Stomach (tissue), 9 donors: ENCODE measurements around the gene GUCD1. TPM values are rescaled to one million over a fixed set of nuclear protein-coding genes. Genes with fewer than 3 reads are reported as not detected.
"Not testable (repeated sequence)": the region's sequence is repeated elsewhere in the genome, so short reads cannot be mapped to it uniquely, and the experiment has no call there.

Source experiments
- DNase-seq, 2 donors: peaks; one replicate each; pipeline versions ENCODE4 v3.0.0 to v3.0.0-alpha.2; 2013 to 2019
- H3K27ac ChIP-seq, 5 donors: fragments of 200-600 bp in 4 of 5; sonication (generic) in 4 of 5; one replicate each; pipeline ENCODE4 v1.5.1; 2013 to 2019; ENCODE audit warnings: mild to moderate bottlenecking in 1 of 5, moderate library complexity in 1 of 5
- H3K27me3 ChIP-seq, 3 donors: fragments of 200-600 bp; sonication (generic); one replicate each; pipeline ENCODE4 v1.5.1; 2017 to 2019; ENCODE audit warnings: mixed run types in 1 of 3
- H3K36me3 ChIP-seq, 4 donors: fragments of 200-600 bp; sonication (generic); 1 replicate in 3 of 4; 2 replicates in 1 of 4; pipeline ENCODE4 v1.5.1; 2016 to 2019
- H3K4me1 ChIP-seq, 4 donors: fragments of 200-600 bp; sonication (generic); one replicate each; pipeline ENCODE4 v1.5.1; 2016 to 2019
- H3K4me3 ChIP-seq, 4 donors: fragments of 200-600 bp; sonication (generic) in 3 of 4; one replicate each; pipeline ENCODE4 v1.5.1; 2016 to 2019; ENCODE audit warnings: mild to moderate bottlenecking in 1 of 4
- H3K9me3 ChIP-seq, 4 donors: fragments of 200-600 bp; sonication (generic); one replicate each; pipeline ENCODE4 v1.5.1; 2016 to 2019
- CTCF ChIP-seq, 7 experiments: fragments of 450-650 bp in 4 of 7; fragments of 200-600 bp in 3 of 7; sonication (generic) in 3 of 7; IDR thresholded peaks; one replicate each; pipeline ENCODE4 v1.5.1; 2016 to 2019; ENCODE audit warnings: antibody characterized with exemption in 7 of 7, control low read depth in 2 of 7, mild to moderate bottlenecking in 1 of 7
- EP300 ChIP-seq: sonication (generic); formaldehyde crosslinking; IDR thresholded peaks from one replicate; pipeline ENCODE4 v1.6.1; 2017; ENCODE audit warnings: antibody characterized with exemption
- POLR2A ChIP-seq, 4 donors: fragments of 450-650 bp; IDR thresholded peaks; one replicate each; pipeline ENCODE4 v1.6.1; 2016; ENCODE audit warnings: antibody characterized with exemption in 4 of 4, control low read depth in 2 of 4, mild to moderate bottlenecking in 1 of 4, moderate library complexity in 1 of 4
- POLR2AphosphoS5 ChIP-seq, 3 donors: sonication (generic); formaldehyde crosslinking; IDR thresholded peaks; one replicate each; pipeline ENCODE4 v1.6.1; 2016; ENCODE audit warnings: antibody characterized with exemption in 3 of 3
- WGBS, 5 donors: extraction: QIAGEN DNeasy Blood & Tissue Kit in 3 of 5; methylation state at CpG; one replicate each; pipeline versions ENCODE4 v1.1.5 to v1.1.7; 2013 to 2018; 5-methylcytosine and 5-hydroxymethylcytosine counted together
- intact Hi-C: fragments of 100-400 bp; cut with DNase I; formaldehyde crosslinking; loops from one replicate; pipeline ENCODE4 v1.15.1; 2023; ENCODE audit warnings: low total_unique reads
- polyA plus RNA-seq, 3 donors: library from polyadenylated mRNA; stranded (reverse); fragments of 200-250 nt; gene quantifications; one replicate each; pipeline ENCODE4 v1.2.3, GENCODE V29; 2013
- total RNA-seq, 5 donors: library from RNA; depleted of rRNA; stranded (reverse); fragments of >200 nt; gene quantifications; one replicate each; pipeline versions ENCODE4 v1.1.0 to v1.2.3, GENCODE V29; 2014 to 2016
- donor health status: healthy with polysubstance abuse.
- donor health status: Bipolar disorder and iron deficiency.
- donor health status: healthy.

GUCD1 gene
- total and polyA plus RNA-seq, 8 donors = 87.4 to 196 (median 167) TPM

- DNase-seq = no peak
- TF ChIP-seq POLR2A (IDR thresholded peaks at IDR 0.05) (no peak), CTCF (IDR thresholded peaks at IDR 0.05) (no peak), POLR2AphosphoS5 (IDR thresholded peaks at IDR 0.05) (no peak), EP300 (no peak)
- 81 to 94% (median 91%) methylated on average over 3 of the region's 3 CpGs for WGBS, 5 donors
These were observed 18.8 kb downstream of the GUCD1 start for GRCh38 chr22:24536089-24536488.

GRCh38 chr22:24535348-24535747, 19.6 kb downstream of the GUCD1 start:
- DNase-seq = no peak
- H3K27me3 ChIP-seq = no peaks in the 10 kb centered on the region
- H3K4me1 ChIP-seq = peaks cover 0 to 10% (median 0%) of the 10 kb centered on the region in 4 donors
- H3K36me3 ChIP-seq = peaks cover 7 to 32% (median 18%) of the 10 kb centered on the region in 4 donors
- H3K27ac ChIP-seq = no peak overlapping the region
- 94 to 99% (median 97%) methylated on average over 4 of the region's 4 CpGs for WGBS, 5 donors
- intact Hi-C loops = no loop called here
- H3K9me3 ChIP-seq = no peaks in the 10 kb centered on the region
- no peak for TF ChIP-seq CTCF (IDR thresholded peaks at IDR 0.05)
- H3K4me3 ChIP-seq = no peak overlapping the region

More at GRCh38 chr22:24536089-24536488, 18.8 kb downstream of the GUCD1 start:
- H3K4me3 ChIP-seq = no peak overlapping the region
- intact Hi-C loops = no loop called here
- H3K4me1 ChIP-seq = peaks cover 0 to 10% (median under 1%) of the 10 kb centered on the region in 4 donors
- no peak overlapping the region for H3K27ac ChIP-seq
- H3K27me3 ChIP-seq = no peaks in the 10 kb centered on the region
- H3K9me3 ChIP-seq = no peaks in the 10 kb centered on the region
- H3K36me3 ChIP-seq = peaks cover 14 to 40% (median 25%) of the 10 kb centered on the region in 4 donors

- DNase-seq = peak in 1 of 2 donors; percentile 58
- no peaks in the 10 kb centered on the region for H3K36me3 ChIP-seq
- no peaks in the 10 kb centered on the region for H3K27me3 ChIP-seq
- peaks cover 0 to 15% (median 0%) of the 10 kb centered on the region in 4 donors for H3K4me1 ChIP-seq
- TF ChIP-seq POLR2A (IDR thresholded peaks at IDR 0.05) (no peak), EP300 (no peak), POLR2AphosphoS5 (IDR thresholded peaks at IDR 0.05) (no peak), CTCF (IDR thresholded peaks at IDR 0.05) (no peak)
- intact Hi-C loops = no loop called here
- no peaks in the 10 kb centered on the region for H3K9me3 ChIP-seq
- peak overlapping the region in 1 of 5 donors; percentile 42 for H3K27ac ChIP-seq
- WGBS, 5 donors = 37 to 70% (median 50%) methylated on average over 1 of the region's 1 CpG
- no peak overlapping the region for H3K4me3 ChIP-seq
These were observed 22.9 kb downstream of the GUCD1 start for GRCh38 chr22:24532075-24532474.

GRCh38 chr22:24530968-24531367, 24.0 kb downstream of the GUCD1 start:
- DNase-seq, H3K4me3 ChIP-seq, H3K27ac ChIP-seq, H3K27me3 ChIP-seq, intact Hi-C loops, H3K9me3 ChIP-seq, H3K36me3 ChIP-seq: not testable (repeated sequence)
- WGBS, 5 donors = 82 to 95% (median 92%) methylated on average over 3 of the region's 3 CpGs
- H3K4me1 ChIP-seq = peaks cover 0 to 15% (median 0%) of the 10 kb centered on the region in 4 donors

DNA sequence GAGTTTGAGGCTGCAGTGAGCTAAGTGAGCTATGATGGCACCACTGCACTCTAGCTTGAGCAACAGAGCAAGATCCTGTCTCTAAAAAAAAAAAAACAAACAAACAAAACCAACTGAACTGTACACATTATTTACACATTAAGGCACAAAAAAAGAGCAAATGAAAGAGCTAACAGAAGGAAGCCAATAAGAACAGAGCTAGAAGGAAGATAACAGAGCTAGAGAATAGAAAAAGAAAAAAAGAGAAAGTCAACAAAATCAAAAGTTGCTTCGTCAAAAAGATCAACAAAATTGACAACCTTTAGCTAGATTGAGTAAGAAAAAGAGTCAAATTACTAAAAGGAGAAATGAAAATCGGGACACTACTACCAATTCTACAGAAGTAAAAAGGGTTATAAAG, 25.0 kb downstream of the GUCD1 start:
- peaks cover 7 to 21% (median 8%) of the 10 kb centered on the region in 4 donors for H3K4me1 ChIP-seq
- no peak overlapping the region for H3K4me3 ChIP-seq
- 40 to 75% (median 56%) methylated on average over 2 of the region's 2 CpGs for WGBS, 5 donors
- no peaks in the 10 kb centered on the region for H3K36me3 ChIP-seq
- no peaks in the 10 kb centered on the region for H3K27me3 ChIP-seq
- H3K9me3 ChIP-seq = no peaks in the 10 kb centered on the region
- no peak for DNase-seq
- TF ChIP-seq POLR2A (IDR thresholded peaks at IDR 0.05) (no peak), EP300 (no peak), CTCF (IDR thresholded peaks at IDR 0.05) (no peak), POLR2AphosphoS5 (IDR thresholded peaks at IDR 0.05) (no peak)
- H3K27ac ChIP-seq = no peak overlapping the region
- intact Hi-C loops = loop anchor here (10.0 kb wide), 1 partner anchor 205 kb away; no protein-coding TSS in a partner anchor
